SH-SY5Y (cell line): Measurements from ENCODE around the gene IKZF4.

ENCODE experiments used
- GATA2 ChIP-seq: IDR thresholded peaks from 2 replicates; pipeline ENCODE4 v1.6.1; 2011; ENCODE audit warnings: mild to moderate bottlenecking, low read depth, low read length
- GATA3 ChIP-seq: IDR thresholded peaks from 2 replicates; pipeline ENCODE4 v1.6.1; 2011; ENCODE audit warnings: low read depth, mild to moderate bottlenecking, low read length, moderate library complexity

Gene IKZF4

DNA sequence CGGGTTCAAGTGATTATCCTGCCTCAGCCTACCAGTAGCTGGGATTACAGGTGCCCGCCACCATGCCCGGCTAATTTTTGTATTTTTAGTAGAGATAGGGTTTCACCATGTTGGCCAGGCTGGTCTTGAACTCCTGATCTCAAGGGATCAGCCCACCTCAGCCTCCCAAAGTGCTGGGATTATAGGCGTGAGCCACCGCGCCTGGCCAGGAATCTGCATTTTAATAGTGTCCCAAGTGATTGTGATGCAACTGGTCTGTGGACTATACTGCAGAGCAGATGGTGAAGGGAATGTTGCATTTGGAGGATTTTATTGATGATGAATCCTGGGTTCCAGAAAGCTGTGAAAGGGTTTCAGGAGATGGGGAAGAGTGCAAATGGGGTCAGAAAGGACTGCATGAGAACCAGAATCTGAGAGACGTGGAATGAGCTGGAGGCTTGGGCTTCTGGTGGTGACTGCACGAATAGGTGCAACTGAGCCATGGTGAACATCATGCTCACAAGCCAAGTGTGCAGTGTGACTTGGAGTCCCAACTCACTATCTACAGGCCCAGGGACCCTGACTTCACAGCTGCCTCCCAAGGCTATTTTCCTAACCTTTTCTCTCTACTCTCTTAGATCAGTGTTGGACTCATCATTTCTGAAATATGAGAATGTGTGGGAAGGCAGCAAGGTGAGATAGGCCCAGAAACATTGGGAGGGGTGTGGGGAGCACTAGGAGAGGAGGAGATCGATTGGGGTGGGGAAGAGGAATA, 25.4 kb downstream of the IKZF4 start:
- no peak for TF ChIP-seq GATA2
- no peak for TF ChIP-seq GATA3

DNA sequence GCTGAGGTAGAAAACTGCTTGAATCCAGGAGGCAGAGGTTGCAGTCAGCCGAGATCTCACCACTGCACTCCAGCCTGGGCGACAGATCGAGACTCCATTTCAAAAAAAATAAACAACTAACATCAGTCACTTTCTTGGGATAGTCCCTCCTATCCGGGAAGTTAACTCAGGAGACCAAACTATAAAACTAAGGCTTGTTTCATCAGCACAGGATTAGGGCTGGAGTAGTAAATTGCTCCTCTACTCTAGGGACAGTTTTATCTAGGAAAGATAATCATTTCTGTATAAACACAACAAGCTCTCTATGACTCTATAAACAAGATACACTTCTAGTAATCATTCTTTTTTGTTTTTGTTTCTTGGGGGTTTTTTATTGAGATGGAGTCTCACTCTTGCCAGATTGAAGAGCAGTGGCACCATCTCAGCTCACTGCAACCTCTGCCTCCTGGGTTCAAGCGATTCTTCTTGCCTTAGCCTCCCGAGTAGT, 32.6 kb downstream of the IKZF4 start:
- no peak for TF ChIP-seq GATA3
- TF ChIP-seq GATA2, result no peak

DNA sequence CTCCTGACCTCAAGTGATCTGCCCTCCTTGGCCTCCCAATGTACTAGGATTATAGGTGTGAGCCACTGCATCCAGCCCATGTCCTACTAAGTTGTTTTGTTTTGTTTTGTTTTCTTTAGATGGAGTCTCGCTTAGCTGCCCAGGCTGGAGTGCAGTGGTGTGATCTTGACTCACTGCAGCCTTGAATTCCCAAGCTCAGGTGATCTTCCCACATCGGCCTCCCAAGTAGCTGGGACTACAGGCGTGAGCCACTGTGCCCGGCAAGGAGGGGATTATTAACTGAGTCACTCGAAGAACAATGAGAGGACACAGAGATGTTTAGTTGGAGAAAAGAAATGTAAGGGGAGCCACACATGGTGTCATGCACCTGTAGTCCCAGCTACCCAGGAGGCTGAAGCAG, 41.1 kb downstream of the IKZF4 start:
- TF ChIP-seq GATA2 (no peak), GATA3 (no peak)

DNA sequence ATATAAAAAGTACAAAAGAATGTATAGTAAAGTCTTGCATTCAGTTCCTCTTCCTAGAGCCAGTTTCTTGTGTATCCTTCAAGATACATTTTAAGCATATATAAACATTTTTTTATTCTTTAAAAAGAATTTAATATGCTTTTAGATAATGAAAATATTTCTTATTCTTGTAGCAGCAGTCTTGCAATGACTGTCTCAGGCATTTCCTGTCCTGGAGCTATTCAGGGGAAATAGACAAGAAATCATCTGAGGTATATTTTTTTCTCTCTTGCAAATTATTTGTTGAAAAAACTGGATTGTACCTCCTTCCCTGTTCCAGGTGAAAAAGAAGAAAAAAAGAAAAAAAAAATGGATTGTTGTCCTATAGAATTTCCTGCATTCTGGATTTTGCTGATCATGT, 42.2 kb downstream of the IKZF4 start:
- TF ChIP-seq GATA3 (no peak), GATA2 (no peak)

DNA sequence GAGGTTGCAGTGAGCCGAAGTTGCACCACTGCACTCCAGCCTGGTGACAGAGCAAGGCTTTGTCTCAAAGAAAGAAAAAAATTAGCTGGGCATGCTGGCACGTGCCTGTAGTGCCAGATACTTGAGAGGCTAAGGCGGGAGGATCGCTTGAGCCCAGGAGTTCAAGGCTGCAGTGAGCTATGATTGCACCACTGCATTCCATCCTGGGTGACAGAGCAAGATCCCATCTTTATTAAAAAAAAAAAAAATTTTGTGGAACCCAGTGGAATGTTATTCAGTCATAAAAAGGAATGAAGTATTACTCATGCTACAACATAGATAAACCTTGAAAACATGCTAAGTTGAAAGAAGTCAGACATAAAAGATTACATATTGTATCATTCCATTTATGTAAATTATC, 50.8 kb downstream of the IKZF4 start:
- TF ChIP-seq GATA2, result no peak
- no peak for TF ChIP-seq GATA3

DNA sequence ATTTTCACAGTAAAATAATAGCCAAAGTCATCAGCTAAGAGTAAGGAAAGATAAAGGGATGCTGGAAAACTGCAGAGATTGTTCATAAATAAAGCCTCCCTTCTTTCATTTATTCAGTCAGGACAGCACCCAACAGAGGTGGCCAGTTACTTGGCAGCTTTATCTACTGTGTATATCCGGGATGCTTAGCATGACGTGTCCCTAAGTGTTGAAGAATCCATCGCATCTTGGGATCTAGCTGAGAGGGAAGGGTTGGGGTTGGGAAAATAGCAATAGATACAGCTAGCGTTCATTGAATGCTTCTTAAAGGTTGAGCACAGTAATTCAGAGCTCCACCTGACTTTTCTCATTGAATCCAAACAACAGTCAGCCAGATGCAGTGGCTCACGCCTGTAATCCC, 53.6 kb downstream of the IKZF4 start:
- TF ChIP-seq GATA3 (no peak), GATA2 (no peak)

GRCh38 chr12:56078427-56078826, 57.6 kb downstream of the IKZF4 start:
- TF ChIP-seq GATA2 (no peak), GATA3 (no peak)

GRCh38 chr12:56078931-56079722, 58.3 kb downstream of the IKZF4 start:
- TF ChIP-seq GATA2, result no peak

GRCh38 chr12:56079723-56080555, 59.1 kb downstream of the IKZF4 start, which contains the start of gene ERBB3:
Gene ERBB3, plus strand, starts transcription at chr12:56080165. Its CDS starts 136 bp downstream, at chr12:56080301.
- TF ChIP-seq GATA2 (no peak), GATA3 (no peak)

GRCh38 chr12:56080556-56081138, 59.8 kb downstream of the IKZF4 start:
- no peak for TF ChIP-seq GATA2

DNA sequence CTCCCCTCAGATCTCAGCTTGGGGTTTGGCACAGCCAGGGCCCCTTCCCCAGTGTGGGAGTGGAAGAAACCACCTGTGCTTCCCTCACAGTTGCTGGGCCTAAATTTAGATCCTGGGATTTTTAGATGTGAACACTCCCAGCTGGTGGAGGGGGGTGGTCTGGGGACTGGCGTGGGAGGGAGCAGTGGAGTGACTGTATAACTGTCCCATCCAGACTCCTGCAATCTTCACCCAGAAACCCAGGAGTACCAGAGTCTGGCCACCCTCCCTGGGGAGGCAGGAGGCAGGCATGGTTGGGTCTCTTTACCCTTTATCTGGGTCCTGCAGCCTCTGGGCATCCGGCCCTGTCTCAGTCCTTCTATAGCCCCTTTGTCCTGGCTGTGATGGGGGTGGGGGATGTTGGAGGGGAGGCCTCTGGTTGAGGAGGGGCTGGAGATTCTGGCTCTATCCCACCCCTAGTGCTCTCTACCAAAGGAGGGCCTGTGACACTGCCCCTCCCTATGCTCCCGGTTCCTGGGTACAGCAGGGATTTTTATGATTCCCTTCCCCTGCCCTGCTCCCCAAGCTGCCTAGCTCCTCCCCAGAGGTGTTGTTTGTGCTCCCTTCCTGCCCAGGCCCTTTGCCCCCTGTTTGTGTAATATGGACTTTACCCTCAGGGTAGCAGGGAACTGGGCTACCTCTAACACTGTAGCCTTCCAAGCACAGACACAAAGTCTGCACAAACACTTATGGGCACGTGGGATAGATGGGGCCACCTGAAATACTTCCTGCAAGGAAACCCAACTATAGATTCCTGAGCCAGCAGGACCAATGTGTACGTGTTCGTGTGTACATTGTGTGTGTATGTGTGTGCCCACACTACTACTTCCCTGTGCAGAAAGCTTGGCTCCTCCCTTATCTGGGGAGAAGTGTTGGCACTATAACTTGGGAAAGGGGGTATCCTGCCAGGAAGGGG, 60.8 kb downstream of the IKZF4 start:
- TF ChIP-seq GATA2 (no peak), GATA3 (no peak)

DNA sequence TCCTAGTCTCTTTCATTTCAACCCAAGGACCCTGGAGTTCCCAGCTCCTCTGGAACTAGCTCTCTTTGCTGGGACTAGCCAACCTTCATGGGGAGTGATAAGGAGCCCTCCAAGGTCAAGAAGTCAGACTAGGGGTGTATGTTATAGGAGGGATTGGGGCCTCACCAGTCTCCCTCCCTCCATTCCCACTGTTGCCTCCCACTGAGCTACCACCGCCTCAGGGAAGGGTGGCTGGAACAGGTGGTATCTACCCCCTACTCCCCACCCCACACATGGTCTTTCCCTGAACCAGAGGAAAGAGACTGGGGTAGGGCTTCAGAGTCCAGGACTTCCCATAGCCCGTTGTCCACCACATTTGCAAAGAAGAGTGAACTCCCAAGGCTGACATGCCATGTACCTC, 61.5 kb downstream of the IKZF4 start:
- TF ChIP-seq GATA3 (no peak), GATA2 (no peak)

DNA sequence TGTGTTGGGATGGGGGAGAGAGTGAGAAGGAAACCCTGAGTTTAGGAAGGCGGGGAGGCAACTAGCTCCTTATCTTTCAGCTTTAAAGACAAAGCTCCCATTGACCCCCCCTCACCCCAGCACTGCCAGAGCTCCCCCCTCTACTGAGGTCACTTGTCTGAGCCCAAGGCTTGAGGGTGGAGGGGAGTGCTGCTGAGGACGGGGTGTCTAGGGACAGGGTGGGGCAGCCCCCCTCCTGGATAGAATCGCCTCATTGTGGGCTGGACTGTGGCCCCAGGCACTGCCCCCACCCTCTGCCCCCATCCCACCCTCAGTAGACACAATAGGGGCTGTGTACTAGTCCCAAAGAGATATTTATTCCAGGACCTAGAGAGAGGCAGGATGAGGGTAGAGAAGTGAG, 62.1 kb downstream of the IKZF4 start:
- TF ChIP-seq GATA3 (no peak), GATA2 (no peak)
